Measurements from ENCODE around the gene TRAPPC10.

Gene TRAPPC10

DNA sequence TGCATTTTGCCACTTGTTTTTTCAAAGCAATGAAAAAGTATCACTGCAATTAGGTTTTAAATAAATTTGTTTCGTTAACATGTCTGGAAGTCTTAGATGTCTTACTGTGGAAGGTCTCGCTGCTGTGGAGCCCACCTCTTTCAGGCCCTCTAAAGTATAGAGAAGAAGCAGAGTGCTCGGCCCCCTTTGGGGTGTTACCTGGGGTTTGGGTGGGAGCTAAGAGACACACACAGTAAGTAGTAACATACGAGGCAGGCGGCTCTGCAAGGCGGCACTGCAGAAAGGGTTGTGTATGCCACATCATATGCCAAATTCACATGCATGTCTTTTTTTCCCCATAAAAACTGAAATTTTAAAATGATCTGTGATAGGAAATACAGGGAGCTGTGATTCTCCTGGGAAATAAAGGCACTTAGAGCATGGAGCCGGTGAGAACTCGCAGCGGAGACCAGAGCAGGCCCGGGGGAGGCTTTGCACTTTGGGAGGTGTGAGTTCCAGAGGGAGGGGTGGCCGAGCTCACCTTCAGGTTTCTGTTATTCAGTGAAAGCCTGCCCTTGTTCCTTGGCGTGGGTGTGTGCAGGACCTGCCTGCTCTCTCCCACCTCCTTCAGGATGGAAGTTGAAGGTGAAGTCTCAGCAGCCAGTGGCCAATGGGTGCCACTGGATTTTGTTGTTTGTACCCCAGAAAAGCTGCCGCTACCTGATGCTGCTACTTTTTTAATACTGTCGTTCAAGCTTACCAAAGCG lies 59.4 kb downstream of the TRAPPC10 start:
- DNase-seq = no peak

DNA sequence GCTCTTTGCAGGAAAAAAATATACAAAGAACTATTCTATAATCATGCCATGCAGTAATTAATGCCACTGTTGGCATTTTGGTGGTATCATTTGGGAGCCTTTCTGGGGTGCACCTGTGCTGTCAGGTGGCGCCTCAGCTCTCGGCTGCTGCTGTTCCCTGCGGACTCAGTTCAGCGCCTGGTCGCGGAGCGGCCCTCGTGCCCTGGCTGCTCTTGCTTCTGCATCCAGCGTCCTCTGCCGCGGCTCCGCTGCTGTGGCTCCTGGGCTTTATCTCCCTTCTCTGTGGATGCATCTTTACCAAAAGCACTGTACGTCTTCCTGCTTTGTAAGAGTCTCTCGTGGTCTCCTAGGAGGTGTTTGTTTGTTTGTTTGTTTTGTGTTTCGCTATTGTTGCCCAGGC lies 60.0 kb downstream of the TRAPPC10 start:
- DNase-seq = no peak

DNA sequence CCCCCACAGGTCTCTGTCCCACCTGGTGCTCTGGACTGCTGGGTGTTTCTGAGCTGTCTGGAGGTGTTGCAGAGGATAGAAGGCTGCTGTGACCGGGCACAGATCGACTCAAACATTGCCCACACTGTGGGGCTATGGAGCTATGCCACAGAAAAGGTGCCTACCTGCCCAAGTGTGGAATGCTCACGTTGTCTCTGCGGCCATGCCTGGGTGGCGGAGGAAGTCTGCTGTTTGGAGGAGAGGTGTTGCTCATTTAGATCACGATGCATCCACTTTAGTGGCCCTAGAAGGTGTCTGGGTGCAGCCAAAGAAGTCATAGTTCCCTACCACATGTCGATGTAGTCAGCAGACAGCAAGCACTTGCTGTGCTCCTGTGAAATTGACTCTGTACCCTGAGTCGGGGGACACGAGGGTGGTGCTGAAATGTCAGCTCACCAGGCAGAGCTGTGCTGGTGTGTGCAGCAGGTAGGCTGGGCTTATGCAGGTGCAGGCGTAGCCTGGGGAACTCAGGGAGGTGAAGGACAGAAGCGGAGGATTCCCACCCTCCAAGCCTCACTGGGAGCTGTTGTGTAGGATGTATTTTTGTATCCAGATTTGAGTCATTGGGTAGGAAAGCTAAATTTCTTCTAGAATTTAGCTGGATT lies 62.3 kb downstream of the TRAPPC10 start:
- no peak for DNase-seq

DNA sequence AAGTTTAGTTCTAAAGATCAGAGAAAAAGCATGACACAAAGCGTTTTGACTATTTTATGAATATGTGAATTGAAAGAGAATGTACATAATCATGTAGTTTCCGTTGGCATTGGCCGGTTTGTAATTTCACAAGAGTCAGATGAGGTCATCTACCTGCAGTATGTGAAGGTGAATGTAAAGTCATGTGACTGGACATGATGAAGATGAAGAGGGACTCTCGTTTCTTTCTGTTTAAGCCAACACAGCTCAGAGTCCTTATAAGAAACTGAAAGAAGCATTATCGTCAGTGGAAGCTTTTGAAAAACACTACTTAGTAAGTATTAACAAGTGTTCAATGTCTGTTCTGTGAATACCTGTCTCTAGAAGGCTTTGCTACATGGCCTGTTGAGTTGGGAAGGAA lies 64.2 kb downstream of the TRAPPC10 start:
- no peak for DNase-seq

DNA sequence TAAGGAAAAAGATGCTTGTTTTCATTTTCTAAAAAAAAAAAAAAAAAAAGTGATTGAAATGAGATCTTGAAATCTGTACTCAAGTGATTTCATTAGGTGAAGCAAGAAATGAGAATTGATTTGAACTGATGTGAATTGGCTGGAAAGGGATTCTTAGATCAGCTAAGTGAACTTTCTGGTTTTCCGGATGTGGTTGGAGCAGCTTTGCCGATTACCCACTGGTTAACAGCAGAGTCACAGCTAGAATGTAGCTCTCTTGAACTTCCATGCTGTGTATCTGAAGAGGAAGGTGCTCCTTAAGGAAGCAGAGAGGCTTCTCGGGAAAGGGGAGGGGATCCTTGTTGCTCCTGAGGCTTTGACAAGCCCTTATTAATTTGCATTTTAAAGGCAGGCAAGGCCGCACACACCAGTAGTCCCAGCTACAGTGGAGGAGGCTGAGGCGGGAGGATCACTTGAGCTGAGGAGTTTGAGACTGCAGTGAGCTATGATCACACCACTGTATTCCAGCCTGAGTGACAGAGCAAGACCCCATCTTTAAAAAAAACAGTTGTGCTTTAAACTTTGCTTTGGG lies 66.4 kb downstream of the TRAPPC10 start:
- DNase-seq = no peak

DNA sequence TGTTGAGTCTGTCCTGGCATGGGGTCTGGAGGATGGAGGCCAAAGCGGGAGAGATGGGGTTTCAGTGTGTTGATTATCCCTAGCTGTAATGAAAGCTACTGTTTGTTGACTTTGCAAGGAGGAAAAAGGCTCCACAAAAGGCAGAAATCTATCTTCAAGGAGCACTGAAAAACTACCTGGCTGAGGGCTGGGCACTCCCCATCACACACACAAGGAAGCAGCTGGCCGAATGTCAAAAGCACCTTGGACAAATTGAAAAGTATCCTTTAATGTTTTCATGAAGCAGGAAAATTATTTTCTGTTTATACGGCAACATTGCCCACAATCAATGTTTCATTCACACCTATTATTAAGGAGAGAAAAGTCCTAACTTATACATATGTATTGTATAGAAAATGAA lies 67.3 kb downstream of the TRAPPC10 start:
- no peak for DNase-seq

DNA sequence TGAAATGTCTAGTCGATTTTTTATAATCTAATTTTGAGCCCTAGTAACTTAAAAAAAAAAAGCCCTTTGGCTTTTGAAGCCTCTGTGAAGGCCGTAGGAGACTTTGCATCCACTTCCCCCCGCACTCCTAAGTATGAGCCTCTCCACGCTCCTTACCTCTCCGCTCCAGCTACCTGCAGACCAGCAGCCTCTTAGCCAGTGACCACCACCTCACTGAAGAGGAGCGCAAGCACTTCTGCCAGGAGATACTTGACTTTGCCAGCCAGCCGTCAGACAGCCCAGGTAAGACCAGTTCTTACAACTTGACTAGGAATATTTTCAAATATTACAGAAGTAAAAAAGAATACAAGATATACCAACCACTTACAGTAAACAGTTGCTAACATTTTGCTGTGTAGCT lies 67.7 kb downstream of the TRAPPC10 start:
- no peak for DNase-seq

DNA sequence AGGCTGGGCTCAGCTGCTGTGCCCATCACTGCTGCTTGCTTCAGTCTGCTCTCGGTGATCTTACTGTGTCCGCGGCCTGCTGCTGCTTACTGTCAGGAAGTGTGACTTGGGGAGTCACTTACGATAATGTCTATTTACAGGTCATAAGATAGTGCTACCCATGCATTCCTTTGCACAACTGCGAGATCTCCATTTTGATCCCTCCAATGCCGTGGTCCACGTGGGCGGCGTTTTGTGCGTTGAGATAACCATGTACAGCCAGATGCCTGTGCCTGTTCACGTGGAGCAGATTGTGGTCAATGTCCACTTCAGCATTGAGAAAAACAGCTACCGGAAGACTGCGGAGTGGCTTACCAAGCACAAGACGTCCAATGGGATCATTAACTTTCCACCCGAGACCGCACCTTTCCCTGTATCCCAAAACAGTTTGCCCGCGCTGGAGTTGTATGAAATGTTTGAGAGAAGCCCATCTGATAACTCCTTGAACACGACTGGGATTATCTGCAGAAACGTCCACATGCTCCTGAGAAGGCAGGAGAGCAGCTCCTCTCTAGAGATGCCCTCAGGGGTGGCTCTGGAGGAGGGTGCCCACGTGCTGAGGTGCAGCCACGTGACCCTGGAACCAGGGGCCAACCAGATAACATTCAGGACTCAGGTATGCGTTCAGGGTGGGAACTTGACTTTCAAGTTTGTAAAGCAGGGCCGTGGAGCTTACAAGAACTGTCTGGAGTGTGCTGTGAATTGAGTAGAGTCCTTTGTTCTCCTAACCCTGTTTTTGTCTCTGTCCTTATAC lies 70.7 kb downstream of the TRAPPC10 start:
- DNase-seq = no peak

DNA sequence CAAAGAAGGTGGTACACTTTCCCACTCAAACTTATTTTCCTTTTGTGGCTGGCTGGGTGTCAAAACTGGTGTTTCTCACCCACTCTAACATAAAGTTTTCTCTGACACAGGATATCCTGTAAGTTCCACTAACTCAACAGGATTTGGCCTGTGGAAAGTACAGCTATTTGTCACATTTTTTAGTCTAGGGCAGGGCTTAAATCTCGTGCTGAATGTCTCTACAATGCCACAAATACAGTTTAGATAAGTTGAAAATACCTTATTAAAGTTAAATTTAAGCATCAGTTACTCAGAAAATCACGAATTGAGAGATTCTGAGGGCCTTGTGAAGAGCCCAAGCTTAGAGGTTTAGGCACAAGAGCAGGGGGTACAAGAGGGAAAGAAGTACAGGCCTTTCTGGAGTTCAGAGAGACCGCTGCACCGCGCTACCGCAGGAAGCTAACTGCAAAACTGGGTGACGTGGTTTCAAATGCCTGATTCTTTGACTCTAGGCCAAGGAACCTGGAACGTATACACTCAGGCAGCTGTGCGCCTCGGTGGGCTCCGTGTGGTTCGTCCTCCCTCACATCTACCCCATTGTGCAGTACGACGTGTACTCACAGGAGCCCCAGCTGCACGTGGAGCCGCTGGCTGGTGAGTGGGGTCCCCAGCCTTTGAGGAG lies 71.7 kb downstream of the TRAPPC10 start:
- no peak for DNase-seq

DNA sequence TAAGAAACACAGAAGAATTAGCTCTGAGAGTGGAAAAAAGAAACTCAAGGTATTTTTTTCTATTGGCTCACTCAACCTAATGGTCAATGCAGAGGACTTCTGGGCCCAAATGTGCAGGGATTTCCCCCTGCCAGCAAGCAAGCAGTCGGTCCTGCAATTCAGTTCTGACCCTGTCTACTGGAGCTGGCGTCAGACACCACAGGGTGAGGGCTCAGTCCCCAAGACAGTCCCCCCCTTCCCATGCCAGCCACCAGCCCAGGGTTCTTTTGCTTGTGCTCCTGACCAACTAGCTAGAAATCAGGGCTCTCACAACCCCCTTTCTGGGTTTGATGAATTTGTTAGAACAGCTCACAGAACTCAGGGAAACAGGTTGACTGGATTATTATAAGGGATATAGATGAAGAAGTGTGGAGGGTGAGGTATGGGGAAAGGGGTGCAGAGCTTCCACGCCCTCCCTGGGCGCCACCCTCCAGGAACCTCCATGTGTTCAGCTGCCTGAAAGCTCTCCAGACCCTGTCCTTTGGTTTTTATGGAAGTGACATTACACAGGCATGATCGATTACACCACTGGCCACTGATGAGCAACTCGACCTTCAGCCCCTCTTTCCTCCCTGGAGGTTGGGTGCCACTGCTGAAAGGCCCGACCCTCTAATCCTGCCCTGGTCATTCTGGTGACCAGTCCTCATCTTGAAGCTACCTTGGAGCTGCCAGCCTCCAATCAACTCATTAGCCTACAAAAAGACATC lies 72.6 kb downstream of the TRAPPC10 start:
- DNase-seq = no peak

DNA sequence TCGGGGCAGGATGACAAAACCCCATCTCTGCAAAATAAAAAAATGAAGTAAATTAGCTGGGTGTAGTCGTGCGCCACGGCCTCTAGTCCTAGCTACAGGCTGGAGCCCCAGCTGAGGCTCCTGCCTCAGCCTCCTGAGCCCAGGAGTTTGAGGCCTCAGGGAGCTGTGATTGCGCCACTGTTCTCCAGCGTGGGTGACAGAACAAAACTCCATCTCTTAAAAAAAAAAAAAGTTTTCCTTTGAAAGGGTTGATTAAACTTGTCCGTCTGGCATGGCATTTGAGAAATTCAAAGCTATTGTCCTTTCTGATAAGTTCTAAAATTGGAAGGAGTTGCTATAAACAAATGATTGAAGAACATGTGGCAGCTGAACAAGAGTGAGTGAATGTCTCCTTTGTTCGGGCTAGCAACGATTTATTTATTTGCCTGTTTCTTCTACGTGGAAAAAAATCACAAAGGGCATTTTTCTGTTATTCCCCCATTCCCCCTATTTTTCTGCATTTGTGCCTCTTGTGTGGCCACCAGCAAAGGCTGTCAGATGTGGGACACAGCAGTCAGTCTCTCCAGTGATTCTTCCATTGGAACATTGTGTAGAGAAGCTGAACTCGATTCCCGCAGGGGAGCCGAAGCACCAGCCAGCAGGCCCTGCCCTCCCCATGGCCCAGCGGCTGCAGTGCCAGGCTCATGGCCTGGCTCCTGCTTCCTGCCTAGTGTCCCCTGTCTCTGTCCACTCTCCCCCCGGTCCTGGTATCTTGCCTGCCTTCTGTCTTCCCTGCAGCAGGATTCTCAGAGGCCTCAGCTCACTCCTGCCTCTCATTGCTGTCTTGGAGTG lies 73.6 kb downstream of the TRAPPC10 start:
- DNase-seq = no peak

DNA sequence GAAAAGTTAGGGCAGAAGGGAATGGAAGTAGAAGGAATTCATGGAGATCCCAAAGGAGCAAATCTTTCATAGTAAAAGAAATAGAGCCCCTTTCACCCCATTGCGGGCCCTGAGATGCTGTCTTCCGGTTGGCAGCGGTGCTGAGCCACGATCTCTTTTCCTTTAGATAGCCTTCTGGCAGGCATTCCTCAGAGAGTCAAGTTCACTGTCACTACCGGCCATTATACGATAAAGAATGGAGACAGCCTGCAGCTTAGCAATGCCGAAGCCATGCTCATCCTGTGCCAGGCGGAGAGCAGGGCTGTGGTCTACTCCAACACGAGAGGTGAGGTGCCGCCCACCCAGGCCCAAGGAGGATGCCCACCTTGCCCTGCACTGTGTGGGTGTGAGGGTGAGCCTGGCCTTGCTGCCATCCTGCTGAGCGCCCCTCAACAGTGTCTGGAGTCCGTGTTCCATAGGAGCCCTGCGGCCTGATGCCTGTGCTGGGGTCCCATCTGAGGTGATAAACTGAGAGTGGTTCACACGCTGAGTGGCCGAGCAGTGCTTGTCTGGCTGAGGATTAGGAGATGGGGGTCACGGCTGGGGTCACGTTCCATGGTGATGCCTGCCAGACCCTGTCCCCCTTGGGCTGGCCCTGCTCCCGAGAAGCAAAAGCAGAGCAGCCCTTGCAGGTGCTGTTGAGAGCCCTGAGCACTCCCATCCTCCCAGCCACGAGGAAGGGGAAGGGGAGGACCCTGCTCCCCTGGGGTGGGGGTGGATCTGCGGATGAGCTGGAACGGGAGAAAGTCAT lies 74.7 kb downstream of the TRAPPC10 start:
- DNase-seq = no peak

DNA sequence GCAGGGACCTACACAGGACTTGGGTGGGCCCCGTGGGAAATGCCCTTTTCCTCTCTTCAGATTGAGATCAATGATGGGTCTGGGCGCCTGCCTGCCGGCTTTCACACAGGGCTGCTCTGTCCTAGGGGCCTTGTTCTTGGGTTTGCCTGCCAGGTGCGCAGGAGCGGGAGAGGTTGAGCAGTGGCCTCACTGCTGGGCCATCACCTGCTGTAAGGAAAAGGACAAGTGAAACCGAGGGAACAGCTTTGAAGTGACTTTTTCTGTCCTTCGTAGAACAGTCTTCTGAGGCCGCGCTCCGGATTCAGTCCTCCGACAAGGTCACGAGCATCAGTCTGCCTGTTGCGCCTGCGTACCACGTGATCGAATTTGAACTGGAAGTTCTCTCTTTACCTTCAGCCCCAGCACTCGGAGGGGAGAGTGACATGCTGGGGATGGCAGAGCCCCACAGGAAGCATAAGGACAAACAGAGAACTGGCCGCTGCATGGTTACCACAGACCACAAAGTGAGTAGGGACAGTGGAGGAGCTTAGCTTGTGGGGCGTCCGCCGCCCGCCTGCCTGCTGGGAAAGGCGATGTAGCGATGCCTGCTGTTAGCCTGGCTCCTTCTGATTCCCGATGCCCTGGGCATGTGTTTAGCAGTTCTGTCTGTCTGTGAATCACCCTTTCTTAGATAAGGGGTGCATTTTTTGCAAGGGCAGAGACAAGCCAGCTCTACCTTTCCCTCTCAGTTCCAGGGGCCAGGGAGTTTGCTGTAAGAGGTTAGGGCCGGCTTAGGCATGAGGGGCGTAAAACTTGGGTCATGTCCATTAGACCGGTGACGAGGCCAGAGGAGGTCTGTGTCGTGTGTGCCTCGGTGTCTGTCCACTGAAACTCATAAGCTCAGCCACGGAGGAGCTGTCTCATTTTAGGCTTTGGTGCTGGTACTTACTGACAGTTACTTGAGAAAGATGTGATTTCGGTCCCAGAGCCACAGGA lies 75.6 kb downstream of the TRAPPC10 start:
- no peak for DNase-seq

DNA sequence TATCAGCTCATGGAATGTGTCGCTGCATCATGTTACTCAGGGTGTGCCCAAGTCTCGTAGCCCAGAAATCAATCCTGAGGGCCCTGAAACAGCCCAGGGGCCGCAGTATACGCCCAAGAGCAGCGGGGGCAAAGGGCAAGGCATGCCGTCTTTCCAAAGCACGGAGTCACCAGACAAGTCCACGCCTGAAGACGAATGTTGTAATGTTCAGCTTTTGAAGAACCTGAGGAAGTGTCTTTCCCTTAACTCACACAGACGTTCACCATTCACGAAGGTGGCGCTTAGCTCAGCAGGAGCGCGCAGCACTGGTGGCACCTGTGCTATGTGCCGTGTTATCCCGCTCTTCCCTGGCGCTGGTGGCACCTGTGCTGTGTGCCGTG lies 76.3 kb downstream of the TRAPPC10 start:
- no peak for DNase-seq

DNA sequence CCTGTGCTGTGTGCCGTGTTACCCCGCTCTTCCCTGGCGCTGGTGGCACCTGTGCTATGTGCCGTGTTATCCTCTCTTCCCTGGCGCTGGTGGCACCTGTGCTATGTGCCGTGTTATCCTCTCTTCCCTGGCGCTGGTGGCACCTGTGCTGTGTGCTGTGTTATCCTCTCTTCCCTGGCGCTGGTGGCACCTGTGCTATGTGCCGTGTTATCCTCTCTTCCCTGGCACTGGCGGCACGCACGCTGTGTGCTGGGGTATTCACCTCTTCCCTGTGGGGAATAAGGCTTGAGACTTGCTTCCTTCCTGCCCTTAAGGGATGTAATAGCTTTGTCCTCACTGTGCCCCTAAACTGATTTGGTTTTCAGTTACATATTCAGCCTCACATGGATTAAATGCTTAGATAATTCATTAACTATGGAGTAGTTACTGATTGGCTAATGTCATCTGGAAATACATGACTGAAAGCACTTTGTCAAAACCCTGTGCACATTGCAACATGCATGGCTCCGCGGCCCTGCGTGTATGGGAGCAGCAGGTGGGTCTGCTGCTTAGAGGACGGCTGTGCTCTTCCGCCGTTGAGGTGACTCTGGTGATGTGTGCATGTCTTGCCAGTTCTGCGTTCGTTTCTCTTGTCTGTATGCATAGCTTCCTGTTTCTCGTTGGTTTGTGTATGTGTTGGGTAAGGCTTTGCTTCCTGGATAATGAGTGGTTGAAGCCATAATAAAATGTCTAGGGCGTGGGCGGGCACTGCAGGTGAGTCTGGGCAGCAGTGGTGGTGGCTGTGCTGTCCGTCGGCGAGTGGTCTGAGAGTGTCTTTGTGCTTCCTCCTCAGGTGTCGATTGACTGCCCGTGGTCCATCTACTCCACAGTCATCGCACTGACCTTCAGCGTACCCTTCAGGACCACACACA lies 77.1 kb downstream of the TRAPPC10 start:
- no peak for DNase-seq

DNA sequence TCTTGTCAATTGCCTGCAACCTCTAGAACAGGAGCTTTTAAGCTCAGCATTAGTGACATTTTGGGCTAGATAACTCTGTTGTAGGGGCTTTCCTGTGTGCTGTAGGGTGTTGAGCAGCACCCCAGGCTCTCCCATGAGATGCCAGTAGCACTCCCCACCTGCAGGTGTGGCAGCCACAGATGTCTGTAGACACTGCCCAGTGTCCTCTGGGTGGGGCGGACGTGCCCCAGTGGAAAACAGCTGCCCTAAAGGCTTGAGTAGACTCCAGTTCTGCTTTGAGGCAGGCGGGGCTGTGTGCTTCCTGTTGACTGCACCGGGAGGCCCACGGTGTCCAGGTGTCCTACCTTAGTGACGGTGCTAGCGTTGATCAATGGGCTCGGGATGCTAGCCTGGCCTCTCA lies 78.2 kb downstream of the TRAPPC10 start:
- no peak for DNase-seq

DNA sequence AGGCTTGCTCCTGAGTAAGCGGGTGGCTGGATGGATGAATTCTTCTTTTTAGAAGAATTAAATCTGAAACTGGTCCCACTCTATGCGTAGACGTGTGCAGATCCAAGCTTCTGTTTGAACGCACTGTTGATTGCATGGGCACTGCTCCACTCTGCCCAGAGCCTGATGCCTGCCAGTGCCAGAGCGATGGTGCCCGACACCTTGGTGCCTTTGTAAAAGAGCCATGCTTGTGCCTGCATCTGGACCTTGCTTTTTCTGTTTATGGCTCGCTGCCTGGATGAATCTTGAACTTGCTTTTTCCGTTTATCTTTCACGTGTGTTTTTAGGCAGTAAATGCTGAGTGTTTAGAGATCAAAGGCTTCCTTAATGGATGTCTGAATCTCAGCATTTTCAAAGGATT lies 80.1 kb downstream of the TRAPPC10 start:
- DNase-seq = no peak

DNA sequence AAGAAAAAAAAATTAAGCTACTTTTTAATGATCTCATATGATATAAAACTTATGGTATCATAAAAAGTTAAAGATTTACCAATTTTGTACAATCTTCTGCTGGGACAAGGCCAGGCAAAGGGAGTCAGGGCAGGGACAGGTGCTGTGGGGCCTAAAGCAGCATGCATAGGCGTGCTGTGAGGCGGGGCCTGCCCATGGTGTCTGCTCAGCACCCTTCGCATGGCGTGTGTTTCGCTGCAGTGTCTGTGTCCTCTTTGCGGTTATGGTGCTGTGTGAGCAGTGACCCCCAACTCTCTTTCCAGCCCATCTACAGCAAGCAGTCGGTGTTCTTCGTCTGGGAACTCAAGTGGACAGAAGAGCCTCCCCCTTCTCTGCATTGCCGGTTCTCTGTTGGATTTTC lies 81.7 kb downstream of the TRAPPC10 start:
- DNase-seq = no peak
